Sigmoid colon (tissue), 7 donors: Measurements from ENCODE around the gene UNC119. TPM values are rescaled to one million over a fixed set of nuclear protein-coding genes. Genes with fewer than 3 reads are reported as not detected.

Experiments
- DNase-seq: peaks from one replicate; pipeline ENCODE4 v3.0.0-alpha.2; 2019
- H3K27ac ChIP-seq, 4 donors: fragments of 200-600 bp; sonication (generic); one replicate each; pipeline ENCODE4 v1.5.1; 2016 to 2019; ENCODE audit warnings: mild to moderate bottlenecking in 1 of 4
- H3K27me3 ChIP-seq, 3 donors: fragments of 200-600 bp; sonication (generic); one replicate each; pipeline ENCODE4 v1.5.1; 2019; ENCODE audit warnings: mild to moderate bottlenecking in 1 of 3
- H3K36me3 ChIP-seq, 4 donors: fragments of 200-600 bp; sonication (generic); one replicate each; pipeline ENCODE4 v1.5.1; 2016 to 2019
- H3K4me1 ChIP-seq, 4 donors: fragments of 200-600 bp; sonication (generic); one replicate each; pipeline ENCODE4 v1.5.1; 2017 to 2019
- H3K4me3 ChIP-seq, 4 donors: fragments of 200-600 bp; sonication (generic); one replicate each; pipeline ENCODE4 v1.5.1; 2017 to 2019; ENCODE audit warnings: mild to moderate bottlenecking in 2 of 4, moderate library complexity in 1 of 4
- H3K9me3 ChIP-seq, 4 donors: fragments of 200-600 bp in 3 of 4; sonication (generic) in 3 of 4; one replicate each; pipeline versions ENCODE4 v1.5.1 to v1.6.1; 2013 to 2019
- CTCF ChIP-seq, 4 experiments: fragments of 450-650 bp in 3 of 4; fragments of 200-600 bp in 1 of 4; IDR thresholded peaks; one replicate each; pipeline ENCODE4 v1.5.1; 2016 to 2019; ENCODE audit warnings: antibody characterized with exemption in 4 of 4, mild to moderate bottlenecking in 3 of 4, moderate library complexity in 2 of 4
- EP300 ChIP-seq, 4 donors: sonication (generic); formaldehyde crosslinking; IDR thresholded peaks; one replicate each; pipeline ENCODE4 v1.6.1; 2017; ENCODE audit warnings: antibody characterized with exemption in 4 of 4
- POLR2A ChIP-seq, 2 donors: fragments of 450-650 bp; IDR thresholded peaks; one replicate each; pipeline ENCODE4 v1.6.1; 2016; ENCODE audit warnings: antibody characterized with exemption in 2 of 2, mild to moderate bottlenecking in 2 of 2, moderate library complexity in 2 of 2
- POLR2AphosphoS5 ChIP-seq, 4 donors: sonication (generic); formaldehyde crosslinking; IDR thresholded peaks; one replicate each; pipeline ENCODE4 v1.6.1; 2017; ENCODE audit warnings: antibody characterized with exemption in 4 of 4
- WGBS, 2 donors: extraction: QIAGEN DNeasy Blood & Tissue Kit; methylation state at CpG; one replicate each; pipeline ENCODE4 v1.1.7; 2013; 5-methylcytosine and 5-hydroxymethylcytosine counted together
- intact Hi-C: fragments of 100-400 bp; cut with DNase I; formaldehyde crosslinking; loops from one replicate; pipeline ENCODE4 v1.15.1; 2023
- polyA plus RNA-seq, 3 donors: library from polyadenylated mRNA; stranded (reverse); fragments of 200-250 nt; gene quantifications; one replicate each; pipeline ENCODE4 v1.2.3, GENCODE V29; 2013
- total RNA-seq, 4 donors: library from RNA; depleted of rRNA; stranded (reverse); fragments of >200 nt; gene quantifications; one replicate each; pipeline ENCODE4 v1.1.0, GENCODE V29; 2016
- donor health status: healthy with polysubstance abuse.
- donor health status: Bipolar disorder and iron deficiency.
- donor health status: healthy.

UNC119 gene
- total and polyA plus RNA-seq, 7 donors = 20.7 to 35.8 (median 24.3) TPM

GRCh38 chr17:28527181-28527681 lies 25.2 kb downstream of the UNC119 start:
- Histone ChIP-seq H3K4me3 (no peak overlapping the region), H3K4me1 (no peaks in the 10 kb centered on the region), H3K27ac (no peak overlapping the region), H3K27me3 (peaks cover 0 to 5% (median 0%) of the 10 kb centered on the region in 3 donors), H3K36me3 (no peaks in the 10 kb centered on the region), H3K9me3 (no peaks in the 10 kb centered on the region)
- TF ChIP-seq POLR2A (IDR thresholded peaks at IDR 0.05) = no peak
- no peak for TF ChIP-seq EP300 (IDR thresholded peaks at IDR 0.05)
- no peak for TF ChIP-seq CTCF (IDR thresholded peaks at IDR 0.05)
- no peak for TF ChIP-seq POLR2AphosphoS5 (IDR thresholded peaks at IDR 0.05)
- intact Hi-C loops = no loop called here
- DNase-seq = no peak
- 89 to 94% methylated on average over 2 of the region's 2 CpGs for WGBS, 2 donors

- H3K4me1 ChIP-seq = no peaks in the 10 kb centered on the region
- no peak for TF ChIP-seq POLR2A (IDR thresholded peaks at IDR 0.05)
- TF ChIP-seq CTCF (IDR thresholded peaks at IDR 0.05) = no peak
- no peak for TF ChIP-seq EP300 (IDR thresholded peaks at IDR 0.05)
- TF ChIP-seq POLR2AphosphoS5 (IDR thresholded peaks at IDR 0.05) = no peak
- intact Hi-C loops = no loop called here
- H3K9me3 ChIP-seq = no peaks in the 10 kb centered on the region
- WGBS, 2 donors = 64 to 79% methylated on average over 8 of the region's 8 CpGs
- no peak overlapping the region for H3K4me3 ChIP-seq
- no peak overlapping the region for H3K27ac ChIP-seq
- H3K36me3 ChIP-seq = no peaks in the 10 kb centered on the region
- DNase-seq = no peak
- peaks cover 0 to 5% (median 0%) of the 10 kb centered on the region in 3 donors for H3K27me3 ChIP-seq
Measured at GRCh38 chr17:28526381-28526780, 26.0 kb downstream of the UNC119 start.

GRCh38 chr17:28524476-28525424 lies 27.7 kb downstream of the UNC119 start:
- H3K27ac ChIP-seq = no peak overlapping the region

GRCh38 chr17:28523876-28524275 lies 28.5 kb downstream of the UNC119 start:
- no peaks in the 10 kb centered on the region for H3K36me3 ChIP-seq
- H3K27me3 ChIP-seq = no peaks in the 10 kb centered on the region
- H3K27ac ChIP-seq = no peak overlapping the region
- no peaks in the 10 kb centered on the region for H3K4me1 ChIP-seq
- no peak for DNase-seq
- no peak overlapping the region for H3K4me3 ChIP-seq
- intact Hi-C loops = no loop called here
- no peak for TF ChIP-seq POLR2A (IDR thresholded peaks at IDR 0.05)
- TF ChIP-seq CTCF (IDR thresholded peaks at IDR 0.05) = no peak
- TF ChIP-seq EP300 (IDR thresholded peaks at IDR 0.05) = no peak
- no peak for TF ChIP-seq POLR2AphosphoS5 (IDR thresholded peaks at IDR 0.05)
- H3K9me3 ChIP-seq = no peaks in the 10 kb centered on the region
- 91 to 93% methylated on average over 15 of the region's 15 CpGs for WGBS, 2 donors

More at GRCh38 chr17:28524476-28525424, 27.7 kb downstream of the UNC119 start:
- TF ChIP-seq POLR2A (IDR thresholded peaks at IDR 0.05) = no peak
- no peak for TF ChIP-seq POLR2AphosphoS5 (IDR thresholded peaks at IDR 0.05)
- TF ChIP-seq CTCF (IDR thresholded peaks at IDR 0.05) = no peak
- TF ChIP-seq EP300 (IDR thresholded peaks at IDR 0.05) = no peak
- Histone ChIP-seq H3K4me1 (no peaks in the 10 kb centered on the region), H3K4me3 (no peak overlapping the region), H3K36me3 (no peaks in the 10 kb centered on the region), H3K27me3 (no peaks in the 10 kb centered on the region), H3K9me3 (no peaks in the 10 kb centered on the region)
- intact Hi-C loops = no loop called here
- WGBS, 2 donors = 73 to 87% methylated on average over 25 of the region's 25 CpGs
- no peak for DNase-seq
